ENCODE measurements around the gene UNC13D. TPM values are rescaled to one million over a fixed set of nuclear protein-coding genes. Genes with fewer than 3 reads are reported as not detected.

The UNC13D gene
- total RNA-seq, 2 experiments from 2014 or later, result 8.0 to 17.8 TPM

DNA sequence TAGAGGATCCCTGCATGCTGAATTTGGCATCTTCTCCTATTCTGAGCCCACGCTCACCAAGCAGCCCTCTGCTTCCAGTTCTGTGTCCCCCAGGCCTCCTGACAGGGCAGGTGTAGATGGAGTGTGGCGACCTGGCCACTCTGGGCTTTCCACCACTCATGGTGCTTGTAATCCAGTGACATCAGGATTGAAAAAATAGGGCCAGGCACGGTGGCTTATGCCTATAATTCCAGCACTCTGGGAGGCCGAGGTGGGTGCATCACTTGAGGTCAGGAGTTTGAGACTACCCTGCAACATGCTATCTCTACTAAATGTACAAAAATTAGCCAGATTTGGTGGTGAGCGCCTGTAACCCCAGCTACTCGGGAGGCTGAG, 30.2 kb downstream of the UNC13D start:
- Histone ChIP-seq H3K79me2 (ENCODE audit: insufficient read depth, low read depth, low read length) (no peaks in the 10 kb centered on the region), H2AFZ (ENCODE audit: low read length) (no peak overlapping the region), H3K36me3 (ENCODE audit: insufficient read depth, low read length) (peaks cover 90% of the 10 kb centered on the region), H3K4me2 (ENCODE audit: low read length) (no peak overlapping the region), H3K9me2 (ENCODE audit: insufficient read depth, low read length) (no peaks in the 10 kb centered on the region), H3K4me3 (ENCODE audit: low read depth, low read length, poor library complexity, severe bottlenecking) (no peak overlapping the region), H4K20me1 (ENCODE audit: insufficient read depth, low read length) (no peaks in the 10 kb centered on the region), H3K4me1 (ENCODE audit: insufficient read depth, low read length, poor library complexity, severe bottlenecking) (no peaks in the 10 kb centered on the region), H3K27ac (ENCODE audit: low read depth, low read length, poor library complexity, severe bottlenecking) (no peak overlapping the region), H3K9me3 (ENCODE audit: low read length) (no peaks in the 10 kb centered on the region)
- no peak for DNase-seq (ENCODE audit: low spot score)
- BruUV-seq (replicated peaks), result no TSS peak
- intact Hi-C loops (cut with micrococcal nuclease; ENCODE audit: unreplicated experiment), result no loop called here
- ChIA-PET POLR2A (interaction anchor here (1.0 kb wide), 1 partner anchor 28 kb away, joined by 3 read pairs; no protein-coding TSS in a partner anchor), CTCF (ENCODE audit: unreplicated experiment) (no interaction called here)
- TF ChIP-seq EZH2phosphoT487 (IDR thresholded peaks at IDR 0.05; ENCODE audit: borderline replicate concordance, low read depth, low read length), result no peak
- TF ChIP-seq, protein P1, sequence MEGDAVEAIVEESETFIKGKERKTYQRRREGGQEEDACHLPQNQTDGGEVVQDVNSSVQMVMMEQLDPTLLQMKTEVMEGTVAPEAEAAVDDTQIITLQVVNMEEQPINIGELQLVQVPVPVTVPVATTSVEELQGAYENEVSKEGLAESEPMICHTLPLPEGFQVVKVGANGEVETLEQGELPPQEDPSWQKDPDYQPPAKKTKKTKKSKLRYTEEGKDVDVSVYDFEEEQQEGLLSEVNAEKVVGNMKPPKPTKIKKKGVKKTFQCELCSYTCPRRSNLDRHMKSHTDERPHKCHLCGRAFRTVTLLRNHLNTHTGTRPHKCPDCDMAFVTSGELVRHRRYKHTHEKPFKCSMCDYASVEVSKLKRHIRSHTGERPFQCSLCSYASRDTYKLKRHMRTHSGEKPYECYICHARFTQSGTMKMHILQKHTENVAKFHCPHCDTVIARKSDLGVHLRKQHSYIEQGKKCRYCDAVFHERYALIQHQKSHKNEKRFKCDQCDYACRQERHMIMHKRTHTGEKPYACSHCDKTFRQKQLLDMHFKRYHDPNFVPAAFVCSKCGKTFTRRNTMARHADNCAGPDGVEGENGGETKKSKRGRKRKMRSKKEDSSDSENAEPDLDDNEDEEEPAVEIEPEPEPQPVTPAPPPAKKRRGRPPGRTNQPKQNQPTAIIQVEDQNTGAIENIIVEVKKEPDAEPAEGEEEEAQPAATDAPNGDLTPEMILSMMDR (conservative IDR thresholded peaks at IDR 0.05; ENCODE audit: low read length), result no peak

DNA sequence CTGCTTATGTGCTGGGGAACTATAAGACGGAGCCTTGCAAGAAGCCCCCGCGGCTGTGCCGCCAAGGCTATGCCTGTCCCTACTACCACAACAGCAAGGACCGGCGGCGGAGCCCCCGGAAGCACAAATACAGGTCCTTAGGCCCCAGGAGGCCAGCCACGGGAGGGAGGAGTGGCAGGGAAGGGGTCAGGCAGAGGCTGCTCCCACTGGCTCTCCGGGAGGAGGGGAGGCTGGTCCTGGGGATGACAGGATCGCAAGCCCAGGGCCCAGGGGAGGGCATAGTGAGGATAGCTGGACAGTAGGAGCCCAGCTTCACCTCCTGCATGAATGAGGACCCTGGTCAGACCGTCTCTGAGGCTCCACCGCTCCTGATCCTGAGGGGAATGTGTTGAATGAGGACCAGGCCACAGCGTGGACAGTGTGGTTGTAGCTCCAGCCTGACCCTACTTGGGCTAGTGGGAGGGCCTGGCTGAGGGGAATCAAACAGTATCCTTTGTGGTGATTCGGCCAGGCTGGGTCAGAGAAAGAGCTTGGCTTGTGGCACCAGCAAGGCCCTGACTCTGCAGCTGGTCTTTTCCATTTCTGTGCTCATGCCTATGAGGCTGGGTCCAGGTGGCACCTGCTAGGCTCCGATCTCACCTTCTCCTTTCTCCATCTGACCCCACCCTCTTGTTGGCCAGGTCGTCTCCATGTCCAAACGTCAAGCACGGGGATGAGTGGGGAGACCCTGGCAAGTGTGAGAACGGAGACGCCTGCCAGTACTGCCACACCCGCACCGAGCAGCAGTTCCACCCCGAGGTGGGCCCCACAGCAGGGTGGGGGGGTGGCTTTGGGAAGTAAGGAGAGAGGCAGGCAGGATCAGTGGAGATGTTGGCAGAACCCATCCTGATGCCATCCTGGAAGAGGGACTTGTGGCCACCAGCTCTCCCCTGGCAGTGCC, 30.9 kb downstream of the UNC13D start:
- BruUV-seq (replicated peaks), result no TSS peak
- Histone ChIP-seq H3K4me1 (ENCODE audit: insufficient read depth, low read length, poor library complexity, severe bottlenecking) (no peaks in the 10 kb centered on the region), H3K79me2 (ENCODE audit: insufficient read depth, low read depth, low read length) (no peaks in the 10 kb centered on the region), H3K9me2 (ENCODE audit: insufficient read depth, low read length) (no peaks in the 10 kb centered on the region), H3K4me3 (ENCODE audit: low read depth, low read length, poor library complexity, severe bottlenecking) (no peak overlapping the region), H4K20me1 (ENCODE audit: insufficient read depth, low read length) (no peaks in the 10 kb centered on the region), H2AFZ (ENCODE audit: low read length) (no peak overlapping the region), H3K36me3 (ENCODE audit: insufficient read depth, low read length) (peaks cover 87% of the 10 kb centered on the region), H3K4me2 (ENCODE audit: low read length) (no peak overlapping the region), H3K9me3 (ENCODE audit: low read length) (no peaks in the 10 kb centered on the region), H3K27ac (ENCODE audit: low read depth, low read length, poor library complexity, severe bottlenecking) (no peak overlapping the region)
- ChIA-PET CTCF (ENCODE audit: unreplicated experiment) (interaction anchor here (0.5 kb wide), 1 partner anchor 25 kb away, joined by 4 read pairs; no protein-coding TSS in a partner anchor), POLR2A (no interaction called here)
- DNase-seq (ENCODE audit: low spot score), result no peak
- intact Hi-C loops (cut with micrococcal nuclease; ENCODE audit: unreplicated experiment), result no loop called here
- TF ChIP-seq, protein P1 (conservative IDR thresholded peaks at IDR 0.05; ENCODE audit: low read length), result no peak
- no peak for TF ChIP-seq EZH2phosphoT487 (IDR thresholded peaks at IDR 0.05; ENCODE audit: borderline replicate concordance, low read depth, low read length)

Measured in OCI-LY7 (cell line).